ENCODE data around the gene RNF44.

GRCh38 chr5:176548967-176549444 is 11.8 kb upstream of the RNF44 start, which contains the start of gene CDHR2:
- no peak for TF ChIP-seq CTCF (IDR thresholded peaks at IDR 0.05; ENCODE audit: borderline replicate concordance, extremely low read depth, low read length, poor library complexity, severe bottlenecking)
- TF ChIP-seq EZH2 (IDR thresholded peaks at IDR 0.05; ENCODE audit: borderline replicate concordance, low read depth, low read length, severe bottlenecking) = no peak
